Brain pericyte (primary cell): ENCODE results near the gene MICAL3.
A peak's percentile ranks its signal among the peaks of the same experiment; 100 is the strongest.

ENCODE experiments used
- DNase-seq: peaks from one replicate; pipeline ENCODE4 v3.0.0-alpha.2; 2012; ENCODE audit warnings: low read depth, low spot score

Gene MICAL3

DNA sequence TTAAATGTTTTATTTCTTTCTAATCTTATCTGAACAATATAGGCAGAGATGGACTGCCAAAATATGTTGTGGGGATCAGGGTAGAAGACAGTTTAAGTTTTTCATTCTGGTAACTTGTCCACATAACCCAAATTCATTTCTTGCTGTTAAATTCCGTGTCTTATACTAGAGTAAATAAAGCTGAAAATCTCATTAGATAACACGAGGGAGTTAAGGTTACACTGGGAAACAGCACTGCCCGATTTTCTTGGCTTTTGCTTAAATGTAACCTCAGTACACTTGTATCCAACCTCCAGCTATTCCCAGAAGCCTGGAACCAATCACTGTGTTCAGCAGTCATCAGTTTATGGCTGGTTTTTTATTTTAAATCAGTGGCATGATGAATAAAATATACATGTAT is 48.2 kb downstream of the MICAL3 start:
- no peak for DNase-seq

DNA sequence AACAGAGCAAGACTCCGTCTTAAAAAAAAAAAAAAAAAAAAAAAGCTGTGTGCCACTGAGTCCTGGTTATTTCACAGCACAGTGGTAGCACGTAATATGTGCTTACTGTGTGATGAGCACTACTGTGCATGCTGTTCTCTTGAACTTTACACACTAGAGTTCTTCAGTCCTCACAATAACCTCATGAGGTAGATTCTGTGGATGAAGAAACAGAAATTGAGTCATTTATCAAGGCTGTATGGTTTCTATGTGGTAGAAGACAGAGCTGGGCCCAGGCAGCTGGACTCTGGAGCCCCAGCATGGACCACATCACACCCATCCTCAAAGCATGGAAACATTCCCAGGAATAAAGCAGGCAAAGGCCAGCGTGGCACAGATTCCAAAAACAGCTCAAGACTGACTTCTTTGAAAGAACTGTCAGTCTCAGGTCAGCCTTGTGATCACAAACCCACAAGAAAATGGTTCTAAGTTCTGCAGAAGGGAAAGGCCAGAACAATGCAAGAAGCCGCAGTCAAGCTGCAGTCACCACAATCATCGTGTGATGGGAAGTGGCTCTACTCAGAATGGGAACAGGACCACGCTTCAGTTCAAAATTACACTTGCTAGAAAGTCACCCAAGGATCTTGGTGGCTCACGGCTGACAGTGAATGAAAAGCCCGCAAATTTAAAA is 49.5 kb downstream of the MICAL3 start:
- DNase-seq: no peak

DNA sequence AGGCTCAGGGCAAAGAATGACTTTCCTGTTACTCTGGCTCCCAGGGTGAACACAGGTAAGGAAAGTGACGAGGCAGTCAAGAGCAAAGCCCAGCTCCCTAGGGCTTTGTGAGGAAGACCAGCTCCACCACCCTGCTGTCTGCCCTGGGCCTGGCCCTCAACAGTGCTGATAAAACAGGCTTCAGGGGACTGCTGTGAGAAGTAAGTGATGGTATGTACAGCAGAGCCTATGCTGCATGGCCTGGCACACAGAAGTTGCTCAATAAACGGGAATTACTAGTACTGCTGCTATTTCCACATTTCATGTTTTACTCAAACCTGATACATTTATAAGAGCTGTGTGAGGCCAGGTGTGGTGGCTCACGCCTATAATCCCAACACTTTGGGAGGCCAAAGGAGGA is 50.3 kb downstream of the MICAL3 start:
- no peak for DNase-seq

DNA sequence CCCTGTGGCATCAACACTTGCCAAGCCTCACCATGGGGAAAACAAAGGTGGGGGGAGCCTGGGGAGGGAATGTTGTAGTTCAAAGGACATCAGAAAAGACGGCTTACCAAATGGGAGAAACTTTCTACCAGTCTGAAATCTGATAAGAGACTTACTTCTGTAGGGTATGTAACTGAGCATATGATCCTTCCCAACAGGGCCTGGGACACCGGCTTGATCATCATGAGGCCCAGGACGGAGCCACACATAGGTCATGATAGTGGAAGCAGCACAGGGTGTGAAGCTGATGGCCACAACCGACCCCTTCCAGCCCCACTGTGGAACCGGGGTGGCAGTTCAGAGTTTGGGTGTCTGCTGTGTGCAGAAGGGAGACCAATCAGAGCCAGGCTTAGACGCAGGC is 51.1 kb downstream of the MICAL3 start:
- DNase-seq: no peak

DNA sequence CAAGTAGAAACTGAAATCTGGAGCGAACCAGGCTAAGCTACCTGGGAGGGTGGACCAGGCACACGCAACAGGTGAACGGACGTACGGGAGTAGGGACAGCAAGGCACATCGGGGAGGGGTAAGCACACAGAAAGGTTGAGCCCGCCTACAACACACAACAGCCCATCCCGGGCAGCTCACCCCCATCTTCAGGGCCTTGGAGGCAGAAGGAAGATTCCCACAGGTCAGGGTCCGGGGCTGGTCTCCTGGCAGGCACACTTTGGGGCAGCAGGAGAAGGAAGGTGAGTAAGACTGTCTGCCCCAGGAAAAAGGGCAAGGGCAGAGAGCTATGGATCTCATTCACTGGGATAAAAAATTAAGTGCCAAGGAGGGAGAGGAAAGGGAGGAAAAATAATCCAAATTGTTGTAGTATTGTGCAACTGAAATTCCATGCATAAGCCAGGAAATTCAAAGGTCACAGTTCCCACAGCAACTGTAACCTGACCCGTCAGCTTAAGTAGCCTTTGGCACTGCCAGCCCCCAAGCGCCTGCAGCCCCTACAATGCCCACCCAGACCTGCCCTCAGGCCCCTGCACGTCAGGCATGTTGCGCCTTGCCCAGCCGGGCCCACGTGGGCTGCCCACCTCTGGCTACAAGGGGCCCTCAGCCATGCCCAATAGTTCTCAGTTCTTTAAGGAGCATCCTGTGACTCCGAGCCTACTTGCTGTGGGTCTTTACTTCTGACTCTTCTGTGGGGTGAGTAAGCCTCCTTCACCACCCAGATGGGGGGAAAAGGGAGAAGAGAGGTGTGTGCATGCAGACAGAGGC is 51.8 kb downstream of the MICAL3 start:
- no peak for DNase-seq

DNA sequence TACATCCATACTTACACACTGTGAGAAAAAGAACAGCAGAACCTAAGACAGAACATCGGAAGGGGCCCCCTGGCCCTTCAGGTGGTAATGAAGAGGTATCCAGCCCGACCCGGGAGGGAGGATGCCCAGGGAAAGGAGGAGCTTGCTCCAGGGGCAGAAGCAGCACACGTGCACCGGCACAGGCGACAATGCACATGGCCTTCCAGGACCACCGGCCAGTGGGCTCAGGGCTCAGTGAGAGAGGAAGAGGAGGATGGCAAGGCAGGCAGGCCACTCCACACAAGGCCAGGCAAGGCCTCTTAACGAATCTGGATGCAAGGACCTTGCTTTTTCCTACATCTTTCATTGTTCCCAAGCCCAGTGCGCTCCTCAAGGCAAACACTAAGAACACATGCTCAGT is 52.6 kb downstream of the MICAL3 start:
- no peak for DNase-seq

DNA sequence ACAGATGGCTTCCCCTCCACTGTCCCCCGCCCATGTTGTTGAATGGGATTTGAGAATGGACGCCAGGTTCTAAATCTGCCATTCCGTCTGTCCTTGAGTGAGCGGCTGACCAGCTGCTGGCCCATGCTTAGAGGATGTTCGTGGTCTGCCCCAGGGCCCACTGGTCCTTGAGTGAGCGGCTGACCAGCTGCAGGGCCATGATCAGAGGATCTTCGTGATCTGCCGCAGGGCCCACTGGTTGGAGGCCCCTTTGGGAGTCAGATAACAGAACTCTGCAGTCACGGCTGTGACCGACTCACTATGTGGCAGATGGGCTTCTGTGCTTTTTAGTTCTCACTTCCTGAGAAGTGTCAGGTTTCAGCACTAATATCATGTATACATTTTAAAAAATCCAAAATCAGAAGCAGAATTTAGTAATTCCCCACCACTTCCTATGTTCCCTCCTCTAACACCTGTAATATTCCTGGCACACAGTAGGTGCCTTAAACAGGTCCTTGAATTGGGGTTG is 54.1 kb downstream of the MICAL3 start:
- DNase-seq: no peak

DNA sequence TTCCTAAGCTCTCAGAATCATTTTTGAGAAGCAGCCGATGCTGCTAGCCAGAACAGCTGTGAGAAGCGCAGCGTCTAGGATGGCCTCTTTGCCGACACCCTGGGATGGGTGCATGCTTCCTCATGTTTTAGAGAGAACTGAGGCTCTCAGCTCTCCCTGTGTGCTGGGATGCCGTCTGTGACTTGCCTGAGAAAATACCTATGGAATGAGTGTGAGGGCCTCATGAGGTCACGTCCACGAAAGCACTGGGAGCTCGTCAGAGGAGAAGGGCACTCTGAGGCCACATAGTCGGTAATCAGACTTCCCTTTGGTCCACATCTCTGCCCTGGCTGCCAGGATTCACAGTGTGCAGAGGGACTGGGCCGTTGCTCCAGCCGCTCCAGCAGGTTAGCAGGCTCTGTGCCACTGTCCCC is 54.7 kb downstream of the MICAL3 start:
- DNase-seq: peak; percentile 68

DNA sequence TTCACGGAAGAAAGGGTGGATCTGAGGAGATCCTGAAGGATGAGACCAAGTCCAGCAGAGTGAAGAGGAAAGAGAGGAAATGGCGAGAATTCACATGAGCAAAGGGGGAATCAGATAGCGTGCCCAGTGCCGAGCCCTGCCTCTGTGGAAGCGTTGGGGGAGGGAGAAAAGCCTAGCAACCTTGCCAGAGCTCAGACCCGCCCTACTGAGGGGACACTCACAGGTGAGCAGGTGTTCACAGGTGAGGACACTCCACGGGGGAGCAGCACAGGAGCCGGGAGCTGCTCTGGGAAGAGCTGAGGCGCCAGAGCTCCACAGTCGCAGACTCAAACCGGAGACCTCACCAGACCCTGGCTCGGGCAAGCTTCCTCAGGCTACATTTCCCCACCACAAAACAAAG is 56.2 kb downstream of the MICAL3 start:
- no peak for DNase-seq

DNA sequence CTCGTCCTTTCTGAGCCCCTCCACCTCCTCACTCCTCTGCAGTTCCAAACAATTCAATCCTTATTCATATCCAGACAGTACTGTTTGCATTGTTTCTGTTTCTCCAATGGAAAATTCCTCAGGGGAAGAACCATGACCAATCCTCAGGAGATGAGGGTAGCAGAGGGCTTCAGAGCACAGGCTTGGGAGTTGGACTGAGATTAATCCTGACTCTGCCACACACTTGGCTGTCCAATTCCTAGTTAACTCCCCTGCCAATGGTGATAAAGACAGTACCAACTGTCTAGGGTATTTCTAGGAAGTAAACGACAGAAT is 58.0 kb downstream of the MICAL3 start:
- DNase-seq: no peak

DNA sequence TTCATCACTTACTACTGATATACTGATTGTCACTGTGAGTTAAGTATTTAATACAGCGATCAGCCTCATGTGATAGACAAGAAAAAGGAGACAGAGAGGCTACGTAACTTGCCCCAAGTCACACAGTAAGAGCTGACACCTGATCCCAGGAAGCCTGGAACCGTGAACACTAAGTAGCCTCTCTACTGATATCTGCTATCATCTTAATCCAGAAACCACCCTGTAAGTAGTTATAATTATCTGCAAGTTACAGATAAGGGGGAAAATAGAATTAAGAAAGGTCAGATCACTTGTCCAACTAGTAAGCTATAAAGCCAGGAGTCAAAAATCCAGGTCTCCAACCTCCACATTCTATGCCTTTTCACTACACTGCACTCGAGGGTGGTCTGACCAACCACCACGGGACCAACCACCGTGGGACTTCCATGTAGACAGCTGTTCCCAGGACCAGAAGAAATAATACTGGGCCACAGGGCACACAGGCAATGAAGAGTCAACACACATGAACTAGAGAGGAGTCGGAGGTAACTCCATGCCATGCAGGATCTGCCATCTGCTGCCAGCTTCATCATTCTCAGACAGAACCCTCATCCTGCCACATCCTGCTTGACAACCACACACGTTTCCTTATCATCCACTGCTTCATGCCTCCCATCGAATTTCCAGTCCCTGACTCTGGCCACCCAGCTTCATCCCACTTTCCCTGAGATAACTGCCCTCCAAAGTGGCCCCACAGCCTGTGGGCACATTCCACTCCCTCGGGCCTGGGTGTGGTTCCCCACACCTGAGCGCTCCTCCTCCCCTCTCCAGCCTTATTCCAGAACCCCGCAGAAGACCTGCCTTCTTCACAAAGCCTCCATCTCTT is 58.6 kb downstream of the MICAL3 start:
- no peak for DNase-seq

DNA sequence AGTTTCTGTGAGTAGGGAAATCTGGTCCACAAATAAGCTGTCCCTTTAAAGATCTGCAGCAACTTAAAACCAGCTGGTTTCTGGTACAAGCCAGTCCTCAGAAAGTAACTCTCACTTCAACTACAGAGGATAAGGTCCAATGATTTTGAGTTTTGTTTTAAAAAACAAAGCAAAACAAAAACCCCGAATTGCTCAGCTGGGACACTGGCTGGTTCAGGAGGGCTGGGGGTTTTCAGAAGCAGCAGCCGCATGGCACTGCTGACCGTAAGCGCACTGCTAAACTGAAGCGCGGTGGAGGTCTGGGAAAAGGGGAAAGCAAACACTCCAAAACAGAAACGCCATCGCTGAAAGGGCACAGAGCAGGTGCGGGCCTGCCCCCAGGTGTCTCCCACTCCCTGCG is 59.7 kb downstream of the MICAL3 start:
- DNase-seq: no peak

DNA sequence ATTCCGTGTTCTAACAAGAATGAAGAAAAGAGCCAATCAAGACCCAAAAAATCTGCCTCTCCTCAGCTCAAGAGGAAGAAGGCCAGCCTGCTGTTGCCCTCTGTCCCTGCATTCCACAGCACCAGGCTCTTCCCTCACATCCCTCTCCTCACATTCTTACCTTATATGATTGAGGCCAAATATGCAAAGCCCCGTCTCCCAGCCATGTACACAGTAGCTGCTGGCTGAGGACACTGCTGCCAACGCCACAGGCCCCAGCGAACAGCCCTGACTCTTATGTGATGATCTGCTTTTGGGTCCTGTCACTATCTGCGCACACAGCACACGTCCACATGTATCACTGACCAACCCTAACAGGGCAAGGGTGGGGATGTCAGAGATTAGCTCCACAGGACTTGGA is 60.2 kb downstream of the MICAL3 start:
- DNase-seq: no peak

DNA sequence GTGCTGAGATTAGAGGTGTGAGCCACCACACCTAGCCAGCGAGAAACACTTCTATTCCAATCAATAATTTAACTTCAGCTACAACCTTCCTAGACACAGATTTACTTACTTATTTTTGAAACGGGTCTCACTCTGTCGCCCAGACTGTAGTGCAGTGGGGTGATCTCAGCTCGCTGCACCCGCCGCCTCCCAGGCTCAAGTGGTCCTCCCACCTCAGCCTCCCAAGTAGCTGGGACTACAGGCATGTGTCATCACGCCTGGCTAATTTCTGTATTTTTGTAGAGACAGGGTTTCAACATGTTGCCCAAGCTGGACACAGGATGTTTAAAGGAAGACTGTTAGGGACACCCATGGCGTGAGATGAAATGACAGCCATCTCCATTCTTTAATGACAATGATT is 61.3 kb downstream of the MICAL3 start:
- no peak for DNase-seq

DNA sequence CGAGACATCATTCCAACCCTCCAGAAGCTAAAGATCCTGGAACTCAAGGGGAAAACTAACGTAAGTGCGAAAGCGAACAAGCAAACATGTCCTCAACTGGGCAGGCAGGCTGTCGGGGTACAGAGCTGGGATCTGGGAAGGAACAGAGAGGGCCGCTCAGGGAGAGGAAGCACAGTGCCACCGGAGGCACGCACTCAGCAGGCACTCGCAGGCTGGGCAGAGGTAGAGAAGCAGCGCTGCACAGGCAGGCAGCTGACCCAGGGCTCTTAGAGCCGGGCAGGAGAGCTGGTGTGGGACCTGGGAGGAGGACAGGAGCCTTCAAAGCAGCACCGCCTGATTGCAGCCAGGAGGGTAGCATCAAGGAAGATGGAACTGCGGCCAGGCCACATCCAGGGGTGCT is 62.2 kb downstream of the MICAL3 start:
- DNase-seq: no peak

DNA sequence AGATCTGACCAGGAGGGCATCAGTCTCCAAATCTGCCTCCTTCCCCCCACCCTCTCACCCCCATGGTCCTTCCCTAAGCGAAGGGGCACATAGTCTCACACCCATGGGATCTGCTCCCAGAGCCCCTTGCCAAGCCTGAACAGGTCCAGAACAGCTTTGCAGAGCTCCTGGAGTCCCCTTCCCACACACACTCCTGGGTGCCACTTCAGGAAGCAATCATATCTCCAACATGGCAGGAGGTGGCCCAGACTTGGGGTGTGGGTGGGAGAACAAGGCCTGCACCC is 63.0 kb downstream of the MICAL3 start:
- DNase-seq: no peak

DNA sequence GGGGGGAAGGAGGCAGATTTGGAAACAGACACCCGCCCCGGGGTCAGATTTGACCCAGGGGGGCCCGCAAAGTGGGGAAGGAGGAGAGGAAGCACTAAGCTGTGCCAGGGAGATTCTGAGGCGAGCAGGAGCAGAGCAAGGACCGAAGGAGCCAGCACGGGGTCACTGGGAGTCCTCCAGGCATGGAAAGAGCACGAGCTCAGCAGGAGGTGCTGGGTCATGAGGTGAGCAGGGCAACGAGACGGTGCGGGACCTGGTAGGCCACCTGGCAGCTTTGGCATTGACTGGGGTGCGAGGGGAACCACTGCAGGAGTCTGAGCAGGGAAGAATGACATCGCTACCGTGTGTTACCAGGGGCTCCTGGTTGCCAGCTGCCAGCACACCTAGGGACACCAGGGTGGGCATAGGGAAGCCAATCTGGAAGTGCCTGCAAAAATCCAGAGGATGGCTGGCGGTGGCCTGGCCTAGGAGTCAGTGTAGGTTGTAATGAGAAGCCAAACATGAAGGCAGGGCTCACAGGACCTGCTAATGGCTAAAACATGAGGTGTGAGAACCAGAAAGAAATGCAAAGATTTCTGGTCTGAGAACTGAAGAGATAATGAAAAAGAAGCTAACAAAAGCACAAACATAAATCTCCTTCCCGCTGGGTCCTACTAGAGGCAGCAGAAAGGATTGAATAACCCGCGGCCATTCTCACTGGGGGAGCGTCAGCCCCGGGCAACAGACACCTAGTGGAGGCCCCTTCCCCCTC is 63.5 kb downstream of the MICAL3 start:
- DNase-seq: no peak

DNA sequence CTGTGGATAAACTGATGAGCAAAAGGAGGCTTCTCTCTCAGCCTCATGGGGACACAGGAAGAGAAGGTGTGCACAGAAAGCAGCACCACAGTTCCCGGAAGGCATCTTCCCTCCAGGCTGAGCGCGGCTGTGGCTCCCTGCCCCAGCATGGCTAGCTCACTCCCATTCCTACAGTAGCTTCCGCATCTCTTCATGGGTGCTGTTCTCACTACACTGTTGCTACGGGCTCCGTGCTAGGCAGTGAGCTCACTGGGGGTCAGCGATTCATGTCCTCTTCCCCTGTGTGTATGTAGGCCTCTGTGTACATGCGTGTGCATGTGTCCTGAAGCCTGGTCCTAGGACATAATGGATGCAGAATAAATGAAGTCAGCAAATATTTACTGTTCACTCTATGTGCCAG is 64.3 kb downstream of the MICAL3 start:
- DNase-seq: no peak

DNA sequence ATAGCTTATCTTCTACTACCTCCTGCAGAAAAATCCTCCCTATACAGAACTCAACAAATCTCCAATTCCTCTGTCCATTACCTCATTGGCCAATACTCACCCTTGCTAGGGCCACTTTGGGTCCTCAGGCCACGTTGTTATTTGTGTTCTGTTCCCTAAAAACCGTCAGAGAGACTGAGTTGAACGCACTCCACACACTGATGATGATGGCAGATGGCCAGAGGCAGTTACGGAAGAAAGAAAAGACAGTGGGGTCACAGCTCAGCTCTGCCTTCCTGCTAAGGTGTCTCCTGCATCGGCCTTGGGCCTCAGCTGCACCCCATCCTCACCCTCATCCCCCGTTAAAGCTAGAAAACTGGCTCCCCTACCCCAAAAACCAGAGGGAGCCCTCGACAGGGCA is 66.2 kb downstream of the MICAL3 start:
- DNase-seq: no peak

DNA sequence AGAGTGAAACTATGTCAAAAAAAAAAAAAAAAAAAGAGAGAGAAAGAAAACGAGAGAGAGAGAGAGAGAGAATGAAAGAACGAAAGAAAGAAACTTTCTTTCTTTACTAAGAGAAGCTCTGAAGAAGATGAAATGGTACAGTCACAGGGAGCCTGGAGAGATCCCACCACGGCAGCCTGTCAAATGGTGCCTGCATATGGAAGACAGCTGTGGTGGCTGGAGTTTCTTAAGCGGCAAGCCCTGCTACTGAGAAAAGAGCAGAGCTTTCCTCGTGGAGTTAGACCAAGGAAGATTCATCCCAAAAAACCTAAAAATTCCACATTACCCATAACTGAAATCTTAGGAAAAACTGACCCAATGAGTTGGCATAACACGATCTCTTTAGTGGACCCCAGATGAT is 66.7 kb downstream of the MICAL3 start:
- no peak for DNase-seq

DNA sequence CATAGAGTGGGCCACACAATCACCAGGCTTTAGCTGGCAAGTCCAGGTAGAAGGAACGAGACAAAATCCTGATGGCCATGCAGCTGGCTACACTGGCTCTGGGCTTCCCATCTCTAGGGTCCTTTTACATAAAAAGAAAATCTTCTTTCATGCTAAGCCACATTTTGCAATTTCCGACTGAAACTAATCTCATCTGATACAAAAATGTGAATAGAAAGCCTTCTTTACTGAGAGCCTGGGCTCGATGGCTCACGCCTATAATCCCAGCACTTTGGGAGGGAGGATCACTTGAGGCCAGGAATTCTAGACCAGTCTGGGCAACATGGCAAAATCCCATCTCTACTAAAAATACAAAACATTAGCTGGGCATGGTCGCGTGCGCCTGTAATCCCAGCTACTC is 67.2 kb downstream of the MICAL3 start:
- DNase-seq: no peak

DNA sequence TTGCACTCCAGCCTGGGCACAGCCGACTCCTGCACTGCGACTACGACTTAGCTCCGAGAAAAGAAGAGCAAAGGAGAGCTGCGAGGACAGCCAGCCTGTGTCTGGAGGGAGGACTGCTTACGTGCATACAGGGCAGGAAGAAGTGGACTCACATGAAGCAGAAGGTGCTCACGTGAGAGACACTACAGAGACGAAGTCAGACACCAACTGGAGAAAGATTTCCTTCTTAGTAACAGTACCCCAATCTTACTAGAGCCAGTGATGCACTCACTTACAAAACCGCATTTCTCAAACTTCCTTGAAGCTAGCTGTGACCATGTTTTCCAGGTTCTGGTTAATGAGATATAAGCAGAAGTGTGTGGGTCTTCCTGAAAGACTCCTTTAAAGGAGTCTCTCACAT is 67.7 kb downstream of the MICAL3 start:
- no peak for DNase-seq
